Kidney (tissue), 14 donors: ENCODE data around the gene DAB1. TPM values are rescaled to one million over a fixed set of nuclear protein-coding genes. Genes with fewer than 3 reads are reported as not detected.

ENCODE experiments used
- DNase-seq, 5 donors: peaks; one replicate each; pipeline ENCODE4 v3.0.0-alpha.2; 2013 to 2020
- FAIRE-seq: peaks from 2 replicates; lab custom pipeline; 2012; peaks lifted over from hg19 to GRCh38; lab: Jason Lieb, UNC
- H3K27ac ChIP-seq, 2 donors: one replicate each; pipeline ENCODE4 v1.7.0; 2013; ENCODE audit warnings: low read depth in 2 of 2, low read length in 2 of 2, inconsistent platforms in 1 of 2
- H3K27me3 ChIP-seq: one replicate; pipeline ENCODE4 v1.7.1; 2013; ENCODE audit warnings: low read length, inconsistent platforms; ENCODE audit not compliant: control insufficient read depth, insufficient read depth
- H3K36me3 ChIP-seq, 3 donors: one replicate each; pipeline versions ENCODE4 v1.7.0 to v1.7.1; 2013; ENCODE audit warnings: low read length in 3 of 3, control low read depth in 1 of 3, inconsistent platforms in 1 of 3; ENCODE audit not compliant: insufficient read depth in 3 of 3, control insufficient read depth in 2 of 3
- H3K4me1 ChIP-seq, 3 donors: one replicate each; pipeline versions ENCODE4 v1.7.0 to v1.7.1; 2013; ENCODE audit warnings: low read length in 3 of 3, inconsistent platforms in 1 of 3, low read depth in 1 of 3; ENCODE audit not compliant: control insufficient read depth in 2 of 3, insufficient read depth in 2 of 3
- H3K4me3 ChIP-seq, 3 donors: one replicate each; pipeline versions ENCODE4 v1.7.0 to v1.8.1; 2013; ENCODE audit warnings: low read length in 3 of 3, control low read depth in 1 of 3, inconsistent platforms in 1 of 3
- H3K9ac ChIP-seq, 3 donors: one replicate each; pipeline versions ENCODE4 v1.7.0 to v1.7.1; 2013; ENCODE audit warnings: low read length in 3 of 3, control low read depth in 1 of 3, inconsistent platforms in 1 of 3
- H3K9me3 ChIP-seq, 3 donors: one replicate each; pipeline versions ENCODE4 v1.7.0 to v1.7.1; 2013; ENCODE audit warnings: low read length in 3 of 3, control low read depth in 1 of 3, inconsistent platforms in 1 of 3; ENCODE audit not compliant: control insufficient read depth in 2 of 3, insufficient read depth in 1 of 3
- intact Hi-C: fragments of 100-400 bp; cut with DNase I; formaldehyde crosslinking; loops from one replicate; pipeline ENCODE4 v1.11.1; 2022
- polyA plus RNA-seq: library from polyadenylated mRNA; stranded (reverse); fragments of 350-450 nt; fragmentation: Illumina TruSeq; extraction: RNeasy Lipid Tissue Mini Kit (QIAGEN cat#74804); gene quantifications from one replicate; pipeline ENCODE4 v1.2.3, GENCODE V29; 2014; ENCODE audit warnings: low read depth, low replicate concordance; ENCODE audit not compliant: insufficient read depth
- total RNA-seq: library from RNA; stranded (reverse); fragmentation: NEBNext Ultra II Directional; extraction: Animal tissue kit (Norgen Biotek cat#: 25700); gene quantifications from one replicate; pipeline ENCODE4 v1.2.1, GENCODE V29; 2021
- TF ChIP-seq, protein P1 (sequence below): IDR thresholded peaks from 3 replicates; pipeline ENCODE4 v1.5.1; 2012; ENCODE audit warnings: mild to moderate bottlenecking, moderate library complexity, borderline replicate concordance; ENCODE audit not compliant: insufficient read depth; ENCODE audit errors: extremely low read depth
- donor health status: control.
- donor health status: control.
- donor health status: control.
- donor health status: control.
- donor health status: control.
- donor health status: DM: yes; HTN: yes; CAD: no.
- donor health status: Normal renal cell carcinoma (clear cell type).

DAB1 gene
- total and polyA plus RNA-seq, 2 donors from 2014 or later: 2.3 TPM; not detected in 1

DNA sequence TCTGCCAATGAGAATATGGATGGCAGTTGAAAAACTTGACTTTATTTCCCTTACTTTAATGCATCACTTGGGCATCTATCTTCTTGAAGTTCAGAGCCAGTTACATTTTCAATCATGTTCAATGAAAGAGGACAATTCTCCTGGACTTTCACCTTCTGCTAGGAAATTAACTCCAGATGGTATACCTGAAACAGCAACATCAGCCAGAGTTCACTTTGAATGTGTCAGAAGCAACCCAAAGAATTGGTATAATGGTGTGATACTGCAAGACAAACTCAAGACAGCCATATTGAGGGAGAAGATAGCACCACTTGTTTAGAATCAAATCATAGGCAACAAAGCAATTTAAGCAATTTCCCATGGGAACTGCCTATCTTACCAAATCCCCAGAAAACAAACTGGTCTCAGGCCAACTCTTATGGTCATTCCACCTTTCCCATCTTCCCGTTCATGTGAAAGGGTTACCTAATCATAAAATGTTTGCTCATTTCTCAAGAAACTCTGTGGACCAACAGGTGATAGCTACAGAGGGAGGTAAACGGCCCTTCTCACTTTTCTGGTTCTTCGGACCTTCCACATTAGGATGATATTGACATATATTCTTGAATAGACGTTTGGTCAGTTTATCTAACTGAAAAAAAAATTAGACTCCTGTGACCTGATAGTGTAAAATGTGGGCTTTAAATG, 428.3 kb downstream of the DAB1 start:
- TF ChIP-seq, protein P1, sequence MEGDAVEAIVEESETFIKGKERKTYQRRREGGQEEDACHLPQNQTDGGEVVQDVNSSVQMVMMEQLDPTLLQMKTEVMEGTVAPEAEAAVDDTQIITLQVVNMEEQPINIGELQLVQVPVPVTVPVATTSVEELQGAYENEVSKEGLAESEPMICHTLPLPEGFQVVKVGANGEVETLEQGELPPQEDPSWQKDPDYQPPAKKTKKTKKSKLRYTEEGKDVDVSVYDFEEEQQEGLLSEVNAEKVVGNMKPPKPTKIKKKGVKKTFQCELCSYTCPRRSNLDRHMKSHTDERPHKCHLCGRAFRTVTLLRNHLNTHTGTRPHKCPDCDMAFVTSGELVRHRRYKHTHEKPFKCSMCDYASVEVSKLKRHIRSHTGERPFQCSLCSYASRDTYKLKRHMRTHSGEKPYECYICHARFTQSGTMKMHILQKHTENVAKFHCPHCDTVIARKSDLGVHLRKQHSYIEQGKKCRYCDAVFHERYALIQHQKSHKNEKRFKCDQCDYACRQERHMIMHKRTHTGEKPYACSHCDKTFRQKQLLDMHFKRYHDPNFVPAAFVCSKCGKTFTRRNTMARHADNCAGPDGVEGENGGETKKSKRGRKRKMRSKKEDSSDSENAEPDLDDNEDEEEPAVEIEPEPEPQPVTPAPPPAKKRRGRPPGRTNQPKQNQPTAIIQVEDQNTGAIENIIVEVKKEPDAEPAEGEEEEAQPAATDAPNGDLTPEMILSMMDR: no peak
- Histone ChIP-seq H3K4me3 (no peak overlapping the region), H3K36me3 (no peaks in the 10 kb centered on the region), H3K27ac (no peak overlapping the region), H3K9me3 (no peaks in the 10 kb centered on the region), H3K27me3 (no peaks in the 10 kb centered on the region), H3K4me1 (peaks cover 0 to 7% (median 0%) of the 10 kb centered on the region in 3 donors), H3K9ac (no peak overlapping the region)
- intact Hi-C loops: loop anchor here (10.0 kb wide), 1 partner anchor 919 kb away; no protein-coding TSS in a partner anchor
- FAIRE-seq (no peak), DNase-seq (no peak)

DNA sequence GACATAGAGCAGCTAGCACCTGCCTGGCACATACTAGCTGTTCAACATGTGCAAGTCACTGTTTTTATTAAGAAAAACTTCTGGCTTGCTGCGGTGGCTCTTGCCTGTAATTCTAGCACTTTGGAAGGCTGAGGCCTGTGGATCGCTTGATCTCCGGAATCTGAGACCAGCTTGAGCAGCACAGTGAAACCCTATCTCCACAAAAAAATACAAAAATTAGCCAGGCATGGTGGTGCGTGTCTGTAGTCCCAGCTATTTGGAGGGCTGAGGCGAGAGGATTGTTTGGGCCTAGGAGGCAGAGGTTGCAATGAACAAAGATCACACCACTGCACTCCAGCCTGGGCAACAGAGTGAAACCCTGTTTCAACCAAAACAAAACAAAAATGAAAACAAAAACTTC, 430.4 kb downstream of the DAB1 start:
- FAIRE-seq (no peak), DNase-seq (peak in 4 of 5 donors; percentile 55 to 90 (median 80))
- intact Hi-C loops: loop anchor here (10.0 kb wide), 1 partner anchor 921 kb away; no protein-coding TSS in a partner anchor
- TF ChIP-seq, protein P1: no peak
- H3K27ac ChIP-seq: no peak overlapping the region
- H3K9me3 ChIP-seq: no peaks in the 10 kb centered on the region
- no peaks in the 10 kb centered on the region for H3K27me3 ChIP-seq
- H3K36me3 ChIP-seq: no peaks in the 10 kb centered on the region
- H3K9ac ChIP-seq: no peak overlapping the region
- H3K4me3 ChIP-seq: no peak overlapping the region
- H3K4me1 ChIP-seq: peaks cover 0 to 7% (median 0%) of the 10 kb centered on the region in 3 donors

DNA sequence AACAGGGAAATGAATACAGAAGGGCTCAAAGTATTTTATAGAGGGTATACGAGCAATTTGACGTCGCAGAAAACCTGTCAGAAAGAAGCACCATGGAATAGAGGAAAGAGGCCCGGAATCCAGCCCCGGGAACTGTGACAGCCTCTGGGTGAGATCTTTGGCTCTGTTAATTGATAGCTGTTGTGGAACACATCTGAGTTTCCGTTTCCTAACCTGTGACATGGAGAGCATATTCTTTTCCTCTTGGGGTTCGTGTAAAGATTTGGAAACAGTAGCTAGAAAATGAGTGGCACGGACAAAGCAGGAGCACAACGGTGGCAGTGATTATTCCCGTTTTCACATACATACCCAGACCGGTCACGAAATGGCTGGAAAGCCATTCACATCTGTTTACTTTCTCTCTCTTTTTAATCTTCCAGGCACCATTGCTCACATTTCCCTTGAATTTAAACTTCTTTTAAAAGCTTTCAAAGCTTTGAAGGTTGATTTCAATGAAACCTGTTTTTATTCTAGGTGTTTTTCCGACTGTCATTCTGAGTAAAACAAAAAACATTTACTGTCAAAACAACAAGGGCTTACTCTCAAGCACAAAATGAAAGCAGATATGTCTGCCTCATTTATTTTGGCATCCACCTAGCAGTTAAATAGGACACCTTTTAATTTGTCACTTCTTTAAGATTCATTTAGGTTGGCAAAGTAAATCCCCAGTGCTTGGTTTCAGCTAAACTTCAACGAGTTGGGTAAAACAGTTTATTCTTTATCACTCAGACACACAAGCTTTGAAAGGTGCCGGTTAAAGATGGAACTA, 431.3 kb downstream of the DAB1 start:
- H3K27me3 ChIP-seq: no peaks in the 10 kb centered on the region
- H3K27ac ChIP-seq: no peak overlapping the region
- H3K9ac ChIP-seq: no peak overlapping the region
- no peaks in the 10 kb centered on the region for H3K36me3 ChIP-seq
- FAIRE-seq (no peak), DNase-seq (peak in 2 of 5 donors; percentile 44 to 45)
- TF ChIP-seq, protein P1: no peak
- H3K9me3 ChIP-seq: no peaks in the 10 kb centered on the region
- intact Hi-C loops: loop anchor here (10.0 kb wide), 1 partner anchor 922 kb away; no protein-coding TSS in a partner anchor
- H3K4me3 ChIP-seq: no peak overlapping the region
- peaks cover 0 to 7% (median 0%) of the 10 kb centered on the region in 3 donors for H3K4me1 ChIP-seq
